Fibroblast of mammary gland (primary cell): ENCODE results near the gene CAD.
"Not testable (repeated sequence)": the region's sequence is repeated elsewhere in the genome, so short reads cannot be mapped to it uniquely, and the experiment has no call there.

ENCODE experiments used
- DNase-seq: peaks from one replicate; pipeline ENCODE4 v3.0.0-alpha.2; 2010; ENCODE audit warnings: low read depth
- H3K4me3 ChIP-seq: 2 replicates; pipeline ENCODE4 v1.5.1; 2011; ENCODE audit warnings: low read depth, mild to moderate bottlenecking, low read length, moderate library complexity; ENCODE audit not compliant: control insufficient read depth
- TF ChIP-seq, protein P1 (sequence below): conservative IDR thresholded peaks from 2 replicates; pipeline ENCODE4 v1.5.1; 2011; ENCODE audit warnings: low read depth, low read length, inconsistent platforms; ENCODE audit not compliant: control insufficient read depth, insufficient read depth

CAD gene

DNA sequence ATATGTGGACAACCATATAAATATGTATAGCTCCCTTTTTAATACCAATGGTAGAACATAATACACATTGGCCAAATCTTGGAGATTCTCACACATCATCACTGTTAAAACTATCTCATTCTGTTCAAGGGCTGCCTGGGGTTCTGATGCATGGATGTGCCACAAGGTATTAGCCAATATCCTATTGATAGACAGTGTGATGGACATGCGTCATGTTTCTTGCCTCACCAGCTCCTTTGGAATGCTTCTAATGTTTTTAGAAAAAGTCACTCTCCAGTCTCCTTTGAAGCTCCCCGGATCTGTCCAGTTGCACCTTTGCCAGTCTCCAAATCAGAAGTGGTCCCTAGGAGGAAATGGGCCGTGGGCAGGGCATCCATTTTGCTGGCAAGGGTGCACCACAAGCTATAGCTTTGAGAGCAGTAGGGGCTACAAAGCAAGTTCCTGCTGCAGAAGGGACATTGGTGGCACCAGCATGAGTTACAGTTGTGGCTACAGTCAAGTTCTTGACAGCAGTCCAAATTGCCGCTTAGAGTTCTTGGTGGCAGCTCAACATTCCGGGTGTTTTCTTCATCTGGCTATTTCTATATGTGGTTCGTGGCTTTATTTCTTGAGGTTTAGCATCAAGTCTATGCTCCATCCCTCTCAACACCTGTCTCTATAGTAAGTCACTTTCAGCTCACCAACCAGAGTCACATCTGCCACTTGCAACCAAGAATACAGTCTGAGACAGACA, 30.4 kb upstream of the CAD start:
- no peak for DNase-seq
- TF ChIP-seq, protein P1, sequence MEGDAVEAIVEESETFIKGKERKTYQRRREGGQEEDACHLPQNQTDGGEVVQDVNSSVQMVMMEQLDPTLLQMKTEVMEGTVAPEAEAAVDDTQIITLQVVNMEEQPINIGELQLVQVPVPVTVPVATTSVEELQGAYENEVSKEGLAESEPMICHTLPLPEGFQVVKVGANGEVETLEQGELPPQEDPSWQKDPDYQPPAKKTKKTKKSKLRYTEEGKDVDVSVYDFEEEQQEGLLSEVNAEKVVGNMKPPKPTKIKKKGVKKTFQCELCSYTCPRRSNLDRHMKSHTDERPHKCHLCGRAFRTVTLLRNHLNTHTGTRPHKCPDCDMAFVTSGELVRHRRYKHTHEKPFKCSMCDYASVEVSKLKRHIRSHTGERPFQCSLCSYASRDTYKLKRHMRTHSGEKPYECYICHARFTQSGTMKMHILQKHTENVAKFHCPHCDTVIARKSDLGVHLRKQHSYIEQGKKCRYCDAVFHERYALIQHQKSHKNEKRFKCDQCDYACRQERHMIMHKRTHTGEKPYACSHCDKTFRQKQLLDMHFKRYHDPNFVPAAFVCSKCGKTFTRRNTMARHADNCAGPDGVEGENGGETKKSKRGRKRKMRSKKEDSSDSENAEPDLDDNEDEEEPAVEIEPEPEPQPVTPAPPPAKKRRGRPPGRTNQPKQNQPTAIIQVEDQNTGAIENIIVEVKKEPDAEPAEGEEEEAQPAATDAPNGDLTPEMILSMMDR = no peak
- H3K4me3 ChIP-seq = no peak overlapping the region

DNA sequence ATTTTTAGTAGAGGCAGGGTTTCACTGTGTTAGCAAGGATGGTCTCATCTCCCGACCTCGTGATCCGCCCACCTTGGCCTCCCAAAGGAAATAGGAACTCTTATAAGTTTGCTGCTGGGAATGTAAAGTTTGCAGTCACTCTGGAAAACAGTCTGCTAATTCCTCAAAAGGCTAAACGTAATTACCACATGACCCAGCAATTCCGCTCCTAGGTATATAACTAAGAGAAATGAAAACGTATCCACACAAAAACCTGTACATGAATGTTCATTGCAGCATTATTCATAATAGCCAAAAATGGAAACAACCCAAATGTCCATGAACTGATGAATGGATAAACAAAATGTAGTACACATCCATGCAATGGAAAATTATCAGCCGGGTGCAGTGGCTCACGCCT, 27.2 kb upstream of the CAD start:
- no peak for DNase-seq
- H3K4me3 ChIP-seq = no peak overlapping the region
- TF ChIP-seq, protein P1 = no peak

GRCh38 chr2:27191070-27191829, 25.9 kb upstream of the CAD start:
- TF ChIP-seq, protein P1 = peak; percentile 81
- H3K4me3 ChIP-seq = no peak overlapping the region
- peak; percentile 76 for DNase-seq

DNA sequence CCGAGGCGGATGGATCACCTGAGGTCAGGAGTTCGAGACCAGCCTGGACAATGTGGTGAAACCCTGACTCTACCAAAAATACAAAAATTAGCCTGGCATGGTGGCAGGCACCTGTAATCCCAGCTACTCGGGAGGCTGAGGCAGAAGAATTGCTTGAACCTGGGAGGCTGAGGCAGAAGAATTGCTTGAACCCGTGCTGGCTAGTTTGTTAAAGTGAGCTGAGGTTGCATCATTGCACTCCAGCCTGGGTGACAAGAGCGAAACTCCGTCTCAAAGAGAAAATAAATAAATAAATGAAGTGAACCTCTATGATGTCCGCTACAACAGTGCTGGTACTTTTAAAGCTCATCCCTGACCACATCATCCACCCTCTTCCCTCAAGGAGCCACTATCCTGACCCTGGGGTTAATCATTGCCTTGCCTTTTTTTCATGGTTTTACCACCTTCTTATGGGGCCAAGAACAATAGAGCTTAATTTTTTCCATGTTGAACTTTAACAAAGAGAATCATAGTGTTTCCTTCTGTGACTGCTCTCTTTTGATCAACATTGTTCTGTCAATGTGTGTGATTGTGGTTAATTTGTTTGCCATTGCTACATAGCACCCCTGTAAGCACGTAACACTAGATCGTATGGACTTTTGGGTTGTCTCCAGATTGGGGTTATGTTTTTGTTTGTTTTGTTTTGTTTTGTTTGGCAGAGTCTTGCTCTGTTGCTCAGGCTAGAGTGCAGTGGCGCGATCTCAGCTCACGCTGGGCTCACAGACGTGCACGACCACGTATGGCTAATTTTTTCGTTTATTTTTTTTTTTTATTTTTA, 22.4 kb upstream of the CAD start:
- TF ChIP-seq, protein P1 = no peak
- no peak overlapping the region for H3K4me3 ChIP-seq
- no peak for DNase-seq

DNA sequence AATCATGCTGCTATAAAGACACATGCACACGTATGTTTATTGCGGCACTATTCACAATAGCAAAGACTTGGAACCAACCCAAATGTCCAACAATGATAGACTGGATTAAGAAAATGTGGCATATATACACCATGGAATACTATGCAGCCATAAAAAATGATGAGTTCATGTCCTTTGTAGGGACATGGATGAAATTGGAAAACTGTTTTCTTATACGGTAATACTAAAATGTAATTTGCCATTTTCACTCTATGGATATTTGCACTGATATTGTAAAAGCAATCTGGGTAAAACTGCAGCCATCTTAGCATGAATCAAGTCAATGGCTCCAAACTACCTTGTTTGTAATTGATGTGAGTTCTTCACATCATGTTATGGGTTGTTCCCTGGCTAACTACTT, 21.4 kb upstream of the CAD start:
- DNase-seq = not testable (repeated sequence)

DNA sequence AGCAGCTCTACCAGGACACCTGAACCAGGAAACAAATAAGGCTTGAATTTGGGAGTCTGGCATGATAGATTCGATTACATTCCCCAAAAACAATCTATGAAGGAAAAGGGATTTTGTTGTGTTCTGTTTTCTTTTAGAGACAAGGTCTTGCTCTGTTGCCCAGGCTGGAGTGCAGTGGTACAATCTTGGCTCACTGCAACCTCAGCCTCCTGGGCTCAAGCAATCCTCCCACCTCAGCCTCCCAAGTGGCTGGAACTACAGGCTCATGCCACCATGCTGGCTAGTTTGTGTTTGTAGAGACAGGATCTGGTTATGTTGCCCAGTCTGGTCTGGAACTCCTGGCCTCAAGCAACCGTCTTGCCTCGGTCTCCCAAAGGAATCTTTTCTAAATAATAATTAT, 19.1 kb upstream of the CAD start:
- H3K4me3 ChIP-seq, DNase-seq: not testable (repeated sequence)

More for the DNA sequence above, 21.4 kb upstream of the CAD start:
- not testable (repeated sequence) for H3K4me3 ChIP-seq

- TF ChIP-seq, protein P1 = no peak
- DNase-seq = no peak
- no peak overlapping the region for H3K4me3 ChIP-seq
These were observed 18.5 kb upstream of the CAD start for GRCh38 chr2:27198627-27199026.
